Tibial nerve (tissue), 4 donors: ENCODE measurements around the gene GLRX5. TPM values are rescaled to one million over a fixed set of nuclear protein-coding genes. Genes with fewer than 3 reads are reported as not detected.
A peak's percentile ranks its signal among the peaks of the same experiment; 100 is the strongest.

Experiments used
- DNase-seq, 2 donors: peaks; one replicate each; pipeline ENCODE4 v3.0.0-alpha.2; 2019; ENCODE audit warnings: low spot score in 2 of 2
- H3K27ac ChIP-seq, 4 donors: fragments of 200-600 bp; sonication (generic) in 3 of 4; one replicate each; pipeline ENCODE4 v1.5.1; 2017 to 2019; ENCODE audit warnings: mild to moderate bottlenecking in 1 of 4
- H3K27me3 ChIP-seq, 2 donors: fragments of 200-600 bp; sonication (generic) in 1 of 2; one replicate each; pipeline versions ENCODE4 v1.5.1 to v1.6.0; 2017 to 2019
- H3K36me3 ChIP-seq, 3 donors: fragments of 200-600 bp; sonication (generic); one replicate each; pipeline ENCODE4 v1.5.1; 2018 to 2019
- H3K4me1 ChIP-seq, 4 donors: fragments of 200-600 bp; sonication (generic) in 3 of 4; one replicate each; pipeline ENCODE4 v1.5.1; 2017 to 2019
- H3K4me3 ChIP-seq, 4 donors: fragments of 200-600 bp; sonication (generic) in 3 of 4; one replicate each; pipeline ENCODE4 v1.5.1; 2017 to 2019; ENCODE audit warnings: mild to moderate bottlenecking in 1 of 4, moderate library complexity in 1 of 4
- H3K9me3 ChIP-seq, 4 donors: fragments of 200-600 bp; sonication (generic) in 3 of 4; one replicate each; pipeline ENCODE4 v1.5.1; 2017 to 2019
- EP300 ChIP-seq, 2 donors: sonication (generic); formaldehyde crosslinking; IDR thresholded peaks; one replicate each; pipeline ENCODE4 v1.6.1; 2017; ENCODE audit warnings: antibody characterized with exemption in 2 of 2, mild to moderate bottlenecking in 1 of 2
- POLR2A ChIP-seq, 2 donors: fragments of 450-650 bp; IDR thresholded peaks; one replicate each; pipeline ENCODE4 v1.6.1; 2017; ENCODE audit warnings: antibody characterized with exemption in 2 of 2, mild to moderate bottlenecking in 2 of 2, moderate library complexity in 2 of 2
- WGBS, 2 donors: methylation state at CpG; one replicate each; pipeline ENCODE4 v1.1.5; 2018; 5-methylcytosine and 5-hydroxymethylcytosine counted together
- total RNA-seq, 4 donors: library from RNA; depleted of rRNA; stranded (reverse); fragments of >200 nt; gene quantifications; one replicate each; pipeline ENCODE4 v1.1.0, GENCODE V29; 2016
- TF ChIP-seq, protein P1 (sequence below), 5 experiments: fragments of 200-600 bp in 3 of 5; fragments of 450-650 bp in 2 of 5; sonication (generic) in 3 of 5; IDR thresholded peaks; one replicate each; pipeline ENCODE4 v1.5.1; 2016 to 2019; ENCODE audit warnings: antibody characterized with exemption in 5 of 5, mild to moderate bottlenecking in 3 of 5, moderate library complexity in 2 of 5

GLRX5 gene
- total RNA-seq, 4 donors from 2014 or later, result 26.4 to 44.7 (median 34.6) TPM

DNA sequence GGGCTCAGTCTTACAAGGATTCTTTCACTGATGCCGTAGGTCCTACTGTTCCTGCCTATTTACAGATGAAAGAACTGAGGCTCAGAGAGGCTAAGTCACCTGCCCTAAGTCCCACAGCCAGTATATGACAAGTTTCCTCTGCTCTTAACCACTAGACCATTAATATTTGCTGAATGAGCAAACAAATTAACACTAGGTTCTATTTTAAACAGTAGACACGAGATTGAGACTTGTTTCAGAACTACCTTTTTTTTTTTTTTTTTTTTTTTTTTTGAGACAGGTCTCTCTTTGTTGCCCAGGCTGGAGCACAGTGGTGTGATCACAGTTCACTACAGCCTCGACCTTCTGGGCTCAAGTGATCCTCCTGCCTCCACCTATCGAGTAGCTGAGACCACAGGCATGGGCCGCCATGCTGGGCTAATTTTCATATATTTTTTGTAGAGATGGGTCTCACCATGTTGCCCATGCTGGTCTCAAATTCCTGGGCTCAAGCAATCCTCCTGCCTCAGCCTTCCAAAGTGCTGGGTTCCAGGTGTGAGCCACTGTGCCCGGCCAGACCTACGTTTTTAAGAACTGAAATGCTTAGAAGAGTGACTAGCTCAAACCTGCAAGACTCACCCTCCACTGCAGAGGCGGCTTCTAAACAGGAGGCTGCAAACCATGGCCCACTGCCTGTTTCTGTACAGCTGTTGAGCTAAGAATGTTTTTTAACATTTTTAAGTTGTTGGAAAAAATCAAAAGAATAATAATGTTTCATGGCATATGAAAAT, 31.3 kb upstream of the GLRX5 start:
- TF ChIP-seq, protein P1, sequence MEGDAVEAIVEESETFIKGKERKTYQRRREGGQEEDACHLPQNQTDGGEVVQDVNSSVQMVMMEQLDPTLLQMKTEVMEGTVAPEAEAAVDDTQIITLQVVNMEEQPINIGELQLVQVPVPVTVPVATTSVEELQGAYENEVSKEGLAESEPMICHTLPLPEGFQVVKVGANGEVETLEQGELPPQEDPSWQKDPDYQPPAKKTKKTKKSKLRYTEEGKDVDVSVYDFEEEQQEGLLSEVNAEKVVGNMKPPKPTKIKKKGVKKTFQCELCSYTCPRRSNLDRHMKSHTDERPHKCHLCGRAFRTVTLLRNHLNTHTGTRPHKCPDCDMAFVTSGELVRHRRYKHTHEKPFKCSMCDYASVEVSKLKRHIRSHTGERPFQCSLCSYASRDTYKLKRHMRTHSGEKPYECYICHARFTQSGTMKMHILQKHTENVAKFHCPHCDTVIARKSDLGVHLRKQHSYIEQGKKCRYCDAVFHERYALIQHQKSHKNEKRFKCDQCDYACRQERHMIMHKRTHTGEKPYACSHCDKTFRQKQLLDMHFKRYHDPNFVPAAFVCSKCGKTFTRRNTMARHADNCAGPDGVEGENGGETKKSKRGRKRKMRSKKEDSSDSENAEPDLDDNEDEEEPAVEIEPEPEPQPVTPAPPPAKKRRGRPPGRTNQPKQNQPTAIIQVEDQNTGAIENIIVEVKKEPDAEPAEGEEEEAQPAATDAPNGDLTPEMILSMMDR (IDR thresholded peaks at IDR 0.05), result no peak
- TF ChIP-seq EP300 (IDR thresholded peaks at IDR 0.05), result no peak
- TF ChIP-seq POLR2A (IDR thresholded peaks at IDR 0.05), result no peak
- H3K4me1 ChIP-seq, result peaks cover 4 to 99% (median 65%) of the 10 kb centered on the region in 4 donors
- DNase-seq, result no peak
- H3K27me3 ChIP-seq, result no peaks in the 10 kb centered on the region
- H3K36me3 ChIP-seq, result peaks cover 0 to 12% (median 0%) of the 10 kb centered on the region in 3 donors
- peak overlapping the region in 3 of 4 donors; percentile 27 to 94 (median 93) for H3K27ac ChIP-seq
- H3K9me3 ChIP-seq, result no peaks in the 10 kb centered on the region
- no peak overlapping the region for H3K4me3 ChIP-seq
- 91% methylated on average over 8 of the region's 8 CpGs for WGBS, 2 donors

DNA sequence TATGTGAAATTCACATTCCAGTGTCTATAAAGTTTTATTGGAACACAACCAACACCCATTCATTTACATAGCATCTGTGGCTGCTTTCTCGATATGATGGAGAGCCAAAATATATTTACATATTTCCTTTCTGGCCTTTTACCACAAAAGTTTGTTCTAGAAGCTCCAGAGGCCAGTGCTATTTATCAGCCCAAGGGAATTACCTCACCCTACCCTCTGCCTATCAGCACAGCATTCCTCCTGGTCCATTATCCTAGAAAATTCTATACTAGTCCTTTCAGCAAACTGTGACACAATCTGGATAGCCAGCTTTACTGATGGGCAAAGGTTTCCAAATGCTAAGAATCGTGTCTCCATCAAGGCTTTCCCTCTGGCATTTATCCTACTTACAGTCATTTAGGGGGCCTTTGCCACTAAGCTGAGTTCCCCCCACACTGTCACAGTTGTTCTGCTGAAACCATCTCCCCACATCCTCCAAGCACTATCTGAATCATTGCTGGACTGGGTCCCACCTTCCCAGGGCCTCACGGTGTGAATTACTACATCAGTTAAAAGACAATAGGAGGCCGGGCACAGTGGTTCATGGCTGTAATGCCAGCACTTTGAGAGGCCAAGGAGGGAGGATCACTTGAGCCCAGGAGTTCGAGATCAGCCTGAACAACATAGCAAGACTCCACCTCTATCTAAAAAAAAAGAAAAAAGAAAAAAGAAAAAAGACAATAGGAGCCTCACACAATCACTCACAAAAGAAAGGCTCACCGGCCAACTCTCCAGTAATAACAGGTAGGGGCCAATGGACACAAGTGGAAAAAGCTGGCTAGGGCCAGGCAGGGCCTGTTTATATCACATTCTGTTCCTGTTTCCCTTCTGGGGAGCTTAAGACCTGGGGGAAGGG, 30.5 kb upstream of the GLRX5 start:
- Histone ChIP-seq H3K9me3 (no peaks in the 10 kb centered on the region), H3K4me1 (peaks cover 0 to 99% (median 63%) of the 10 kb centered on the region in 4 donors), H3K4me3 (no peak overlapping the region), H3K36me3 (peaks cover 0 to 12% (median 0%) of the 10 kb centered on the region in 3 donors), H3K27me3 (no peaks in the 10 kb centered on the region), H3K27ac (peak overlapping the region; percentile 2 to 94 (median 60))
- no peak for DNase-seq
- WGBS, 2 donors, result 55 to 59% methylated on average over 6 of the region's 6 CpGs
- TF ChIP-seq, protein P1 (IDR thresholded peaks at IDR 0.05), result no peak
- TF ChIP-seq POLR2A (IDR thresholded peaks at IDR 0.05) (no peak), EP300 (IDR thresholded peaks at IDR 0.05) (no peak)

DNA sequence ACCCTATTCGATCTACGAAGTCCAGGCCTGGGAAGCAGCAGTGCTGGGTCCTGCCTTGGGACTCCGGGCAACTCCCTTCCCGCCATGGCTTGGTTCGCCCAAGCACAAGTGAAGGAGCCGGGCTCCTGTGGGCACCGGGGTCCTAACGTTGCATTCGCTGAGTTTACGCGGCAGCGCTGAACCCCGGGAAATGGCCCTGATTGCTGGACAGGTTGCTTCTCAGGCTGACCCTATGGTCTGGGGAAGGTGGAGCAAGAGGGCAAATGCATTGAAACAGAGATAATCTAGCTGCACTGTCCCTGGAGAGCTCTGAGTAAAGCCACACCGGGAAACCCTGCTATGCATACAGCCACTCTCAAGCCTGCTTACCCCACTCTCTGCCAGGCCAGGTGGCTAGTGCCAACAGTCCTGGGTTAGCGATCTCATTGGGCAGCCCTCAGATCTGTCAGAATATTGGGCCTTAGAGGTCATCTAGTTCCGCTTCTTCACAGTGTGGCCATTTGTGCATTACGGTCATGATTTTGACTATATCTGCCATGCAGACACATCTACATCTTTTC, 29.7 kb upstream of the GLRX5 start:
- no peaks in the 10 kb centered on the region for H3K27me3 ChIP-seq
- peaks cover 0 to 99% (median 63%) of the 10 kb centered on the region in 4 donors for H3K4me1 ChIP-seq
- peaks cover 0 to 12% (median 0%) of the 10 kb centered on the region in 3 donors for H3K36me3 ChIP-seq
- no peaks in the 10 kb centered on the region for H3K9me3 ChIP-seq
- peak overlapping the region; percentile 2 to 94 (median 60) for H3K27ac ChIP-seq
- 84 to 95% methylated on average over 17 of the region's 17 CpGs for WGBS, 2 donors
- no peak for TF ChIP-seq POLR2A (IDR thresholded peaks at IDR 0.05)
- TF ChIP-seq, protein P1 (IDR thresholded peaks at IDR 0.05), result no peak
- TF ChIP-seq EP300 (IDR thresholded peaks at IDR 0.05), result no peak
- no peak for DNase-seq
- H3K4me3 ChIP-seq, result no peak overlapping the region

DNA sequence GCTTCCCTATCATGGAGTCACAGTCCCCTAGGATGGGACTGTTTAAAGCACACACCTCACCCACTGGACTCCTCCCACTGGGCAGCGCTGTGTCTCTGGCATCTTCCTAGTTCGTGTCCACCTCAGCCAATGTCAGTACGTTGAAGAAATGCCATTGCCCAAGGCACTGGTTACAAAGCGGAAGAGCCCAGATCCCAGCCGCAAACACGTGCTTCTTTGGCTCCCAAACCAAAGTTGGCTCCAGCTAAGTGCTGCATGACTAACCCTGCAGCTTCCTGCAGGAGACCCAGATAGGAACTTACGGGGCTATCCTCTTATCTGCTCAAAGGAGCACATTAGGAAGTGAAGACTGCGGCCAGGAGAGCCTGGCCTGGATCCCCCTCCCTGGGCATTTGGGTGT, 27.7 kb upstream of the GLRX5 start:
- Histone ChIP-seq H3K36me3 (peaks cover 0 to 12% (median 0%) of the 10 kb centered on the region in 3 donors), H3K27me3 (no peaks in the 10 kb centered on the region), H3K4me1 (peaks cover 0 to 99% (median 53%) of the 10 kb centered on the region in 4 donors), H3K4me3 (no peak overlapping the region), H3K27ac (peak overlapping the region in 3 of 4 donors; percentile 35 to 94 (median 79)), H3K9me3 (no peaks in the 10 kb centered on the region)
- 46 to 62% methylated on average over 8 of the region's 8 CpGs for WGBS, 2 donors
- TF ChIP-seq EP300 (IDR thresholded peaks at IDR 0.05) (peak in 1 of 2 donors; percentile 83), POLR2A (IDR thresholded peaks at IDR 0.05) (no peak)
- TF ChIP-seq, protein P1 (IDR thresholded peaks at IDR 0.05), result no peak
- DNase-seq, result peak in 1 of 2 donors; percentile 66
